GM12892 (cell line): Measurements from ENCODE around the gene KIDINS220.

Experiments used
- POLR2A ChIP-seq: IDR thresholded peaks from 2 replicates; pipeline ENCODE4 v1.6.1; 2011; ENCODE audit warnings: low read depth, low read length, control low read depth
- POLR2AphosphoS5 ChIP-seq: IDR thresholded peaks from 2 replicates; pipeline ENCODE4 v1.6.1; 2011; ENCODE audit warnings: low read depth, low read length, control low read depth

DNA sequence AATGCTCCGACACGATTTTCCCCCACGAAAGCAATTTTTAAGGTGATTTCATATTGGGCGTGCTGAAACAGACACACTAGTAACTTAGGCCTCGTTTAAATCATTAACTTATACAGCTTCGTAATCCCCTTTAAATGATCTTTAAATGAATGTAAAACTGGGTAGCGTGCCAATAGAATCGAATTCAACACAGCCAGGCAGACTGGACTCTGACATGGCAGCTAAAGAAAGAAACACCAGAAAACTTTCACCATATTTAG is 157.9 kb downstream of the KIDINS220 start:
- TF ChIP-seq POLR2A (no peak), POLR2AphosphoS5 (no peak)
